ENCODE data around the gene CCRL2. TPM values are rescaled to one million over a fixed set of nuclear protein-coding genes. Genes with fewer than 3 reads are reported as not detected.

CCRL2 gene
- total RNA-seq, 1 donor from 2014 or later = not detected

- no peaks in the 10 kb centered on the region for H3K27me3 ChIP-seq
- no peaks in the 10 kb centered on the region for H3K9me3 ChIP-seq
- intact Hi-C loops (cut with DNase I) = no loop called here
- TF ChIP-seq, protein P1, sequence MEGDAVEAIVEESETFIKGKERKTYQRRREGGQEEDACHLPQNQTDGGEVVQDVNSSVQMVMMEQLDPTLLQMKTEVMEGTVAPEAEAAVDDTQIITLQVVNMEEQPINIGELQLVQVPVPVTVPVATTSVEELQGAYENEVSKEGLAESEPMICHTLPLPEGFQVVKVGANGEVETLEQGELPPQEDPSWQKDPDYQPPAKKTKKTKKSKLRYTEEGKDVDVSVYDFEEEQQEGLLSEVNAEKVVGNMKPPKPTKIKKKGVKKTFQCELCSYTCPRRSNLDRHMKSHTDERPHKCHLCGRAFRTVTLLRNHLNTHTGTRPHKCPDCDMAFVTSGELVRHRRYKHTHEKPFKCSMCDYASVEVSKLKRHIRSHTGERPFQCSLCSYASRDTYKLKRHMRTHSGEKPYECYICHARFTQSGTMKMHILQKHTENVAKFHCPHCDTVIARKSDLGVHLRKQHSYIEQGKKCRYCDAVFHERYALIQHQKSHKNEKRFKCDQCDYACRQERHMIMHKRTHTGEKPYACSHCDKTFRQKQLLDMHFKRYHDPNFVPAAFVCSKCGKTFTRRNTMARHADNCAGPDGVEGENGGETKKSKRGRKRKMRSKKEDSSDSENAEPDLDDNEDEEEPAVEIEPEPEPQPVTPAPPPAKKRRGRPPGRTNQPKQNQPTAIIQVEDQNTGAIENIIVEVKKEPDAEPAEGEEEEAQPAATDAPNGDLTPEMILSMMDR (IDR thresholded peaks at IDR 0.05) = peak in 2 of 3 experiments; percentile 23 to 35
- H3K36me3 ChIP-seq = no peaks in the 10 kb centered on the region
- no peak overlapping the region for H3K4me3 ChIP-seq
- no peak overlapping the region for H3K27ac ChIP-seq
- no peak for DNase-seq (ENCODE audit: low spot score in 2 of 2)
- no peaks in the 10 kb centered on the region for H3K4me1 ChIP-seq
These were observed 42.9 kb downstream of the CCRL2 start for GRCh38 chr3:46449755-46450552.

DNA sequence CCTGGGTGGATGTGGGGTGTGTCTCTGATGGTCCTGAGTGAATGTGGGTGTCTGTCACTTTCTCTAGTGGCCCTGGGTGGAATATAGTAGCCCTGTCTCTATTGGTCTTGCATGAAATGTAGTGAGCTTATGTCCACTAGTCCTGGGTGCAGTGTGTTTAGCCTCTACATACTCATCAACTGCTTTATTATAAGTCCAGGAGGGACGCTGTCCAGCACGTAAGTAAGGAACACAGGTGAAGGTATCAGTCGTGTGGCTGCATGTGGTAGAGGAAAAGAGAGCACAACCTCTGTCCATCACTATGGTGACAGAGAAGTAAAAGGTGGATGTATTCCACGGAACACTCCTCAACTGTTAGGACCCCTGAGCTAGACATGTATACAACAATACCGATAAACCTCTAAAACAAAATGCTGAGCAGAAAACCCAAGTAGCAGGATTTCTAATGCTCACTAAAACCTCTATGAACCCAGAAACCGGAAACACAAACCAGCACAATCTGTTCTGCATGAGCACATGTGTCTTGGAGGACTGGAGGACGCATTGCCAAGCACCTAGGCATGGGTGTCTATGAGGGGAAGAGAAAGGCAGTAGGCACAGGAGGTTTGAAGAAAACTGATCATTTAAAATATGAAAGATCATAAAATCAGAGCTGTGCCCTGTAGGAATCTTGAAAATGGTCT, 46.6 kb downstream of the CCRL2 start:
- TF ChIP-seq, protein P1 (IDR thresholded peaks at IDR 0.05) = no peak
- no peak overlapping the region for H3K4me3 ChIP-seq
- no peaks in the 10 kb centered on the region for H3K27me3 ChIP-seq
- H3K9me3 ChIP-seq = no peaks in the 10 kb centered on the region
- intact Hi-C loops (cut with DNase I) = no loop called here
- H3K36me3 ChIP-seq = no peaks in the 10 kb centered on the region
- H3K27ac ChIP-seq = no peak overlapping the region
- H3K4me1 ChIP-seq = no peaks in the 10 kb centered on the region
- no peak for DNase-seq (ENCODE audit: low spot score in 2 of 2)

DNA sequence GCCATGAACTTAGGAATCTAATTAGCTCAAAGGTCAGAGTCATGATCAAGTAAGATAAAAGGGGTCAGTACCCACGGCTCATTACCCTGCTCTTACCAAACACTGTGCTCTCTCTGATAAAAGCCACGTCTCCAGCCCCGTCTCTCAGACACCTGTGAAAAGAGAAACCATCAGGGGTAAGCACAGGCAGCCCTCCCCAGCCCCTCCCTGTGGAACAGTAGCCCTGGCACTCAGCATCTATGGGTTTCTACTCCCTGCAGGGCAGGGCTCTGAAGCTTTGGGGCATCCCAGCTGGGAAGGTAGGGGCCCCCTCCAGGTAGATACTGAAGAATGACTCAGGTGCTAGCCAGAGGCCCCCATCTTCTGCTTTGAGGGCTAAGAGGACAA, 47.1 kb downstream of the CCRL2 start:
- no peak for DNase-seq (ENCODE audit: low spot score in 2 of 2)
- H3K27me3 ChIP-seq = no peaks in the 10 kb centered on the region
- TF ChIP-seq, protein P1 (IDR thresholded peaks at IDR 0.05) = no peak
- H3K9me3 ChIP-seq = no peaks in the 10 kb centered on the region
- no peak overlapping the region for H3K4me3 ChIP-seq
- intact Hi-C loops (cut with DNase I) = no loop called here
- H3K36me3 ChIP-seq = no peaks in the 10 kb centered on the region
- H3K4me1 ChIP-seq = no peaks in the 10 kb centered on the region
- no peak overlapping the region for H3K27ac ChIP-seq

- intact Hi-C loops (cut with DNase I) = no loop called here
- Histone ChIP-seq H3K9me3 (no peaks in the 10 kb centered on the region), H3K4me1 (no peaks in the 10 kb centered on the region), H3K4me3 (no peak overlapping the region), H3K27ac (no peak overlapping the region), H3K27me3 (no peaks in the 10 kb centered on the region), H3K36me3 (no peaks in the 10 kb centered on the region)
- no peak for DNase-seq (ENCODE audit: low spot score in 2 of 2)
- TF ChIP-seq, protein P1 (IDR thresholded peaks at IDR 0.05) = no peak
These were observed 47.5 kb downstream of the CCRL2 start for GRCh38 chr3:46454606-46455005.

GRCh38 chr3:46455231-46456115, 48.4 kb downstream of the CCRL2 start:
- H3K27ac ChIP-seq = no peak overlapping the region
- no peak overlapping the region for H3K4me3 ChIP-seq
- DNase-seq (ENCODE audit: low spot score in 2 of 2) = no peak
- H3K36me3 ChIP-seq = no peaks in the 10 kb centered on the region
- H3K4me1 ChIP-seq = no peaks in the 10 kb centered on the region
- intact Hi-C loops (cut with DNase I) = no loop called here
- no peaks in the 10 kb centered on the region for H3K9me3 ChIP-seq
- TF ChIP-seq, protein P1 (IDR thresholded peaks at IDR 0.05) = no peak
- H3K27me3 ChIP-seq = no peaks in the 10 kb centered on the region

Measured in ascending aorta (tissue), 2 donors.